HFFc6 (cell line): ENCODE results near the gene CDH23. TPM values are rescaled to one million over a fixed set of nuclear protein-coding genes. Genes with fewer than 3 reads are reported as not detected.

Experiments used
- DNase-seq: peaks from one replicate; pipeline ENCODE4 v3.0.0-alpha.2; 2018
- H3K27ac Mint-ChIP-seq: 2 replicates; pipeline ENCODE4 v1.8.0; 2020; ENCODE audit warnings: mild to moderate bottlenecking, mixed read lengths
- H3K27me3 Mint-ChIP-seq: 2 replicates; pipeline ENCODE4 v1.8.0; 2021; ENCODE audit warnings: mild to moderate bottlenecking, moderate library complexity, mixed read lengths; ENCODE audit not compliant: insufficient read depth
- H3K36me3 Mint-ChIP-seq: 2 replicates; pipeline ENCODE4 v1.8.0; 2021; ENCODE audit warnings: low read depth, mixed read lengths
- H3K4me1 Mint-ChIP-seq: 2 replicates; pipeline ENCODE4 v1.8.0; 2020; ENCODE audit warnings: low read depth, mixed read lengths
- H3K4me3 Mint-ChIP-seq: 2 replicates; pipeline ENCODE4 v1.8.0; 2020; ENCODE audit warnings: mild to moderate bottlenecking, moderate library complexity, mixed read lengths
- H3K9me3 Mint-ChIP-seq: 2 replicates; pipeline ENCODE4 v1.8.0; 2020; ENCODE audit warnings: mild to moderate bottlenecking, mixed read lengths
- total RNA-seq, 6 experiments: library from RNA; stranded (reverse); fragmentation: NEBNext Ultra II Directional; extraction: Animal tissue kit (Norgen Biotek cat#: 25700); gene quantifications; 2 replicates in 1 of 6; 3 replicates in 5 of 6; pipeline ENCODE4 v1.2.3, GENCODE V29; 2021
- TF ChIP-seq, protein P1 (sequence below): fragments of 200-600 bp; sonication (generic); IDR thresholded peaks from 2 replicates; pipeline ENCODE4 v1.5.0; 2021; ENCODE audit warnings: antibody characterized with exemption, mild to moderate bottlenecking

Gene CDH23
- total RNA-seq, 6 experiments from 2014 or later, result 0.02 to 0.11 (median 0.04) TPM; not detected in 2

DNA sequence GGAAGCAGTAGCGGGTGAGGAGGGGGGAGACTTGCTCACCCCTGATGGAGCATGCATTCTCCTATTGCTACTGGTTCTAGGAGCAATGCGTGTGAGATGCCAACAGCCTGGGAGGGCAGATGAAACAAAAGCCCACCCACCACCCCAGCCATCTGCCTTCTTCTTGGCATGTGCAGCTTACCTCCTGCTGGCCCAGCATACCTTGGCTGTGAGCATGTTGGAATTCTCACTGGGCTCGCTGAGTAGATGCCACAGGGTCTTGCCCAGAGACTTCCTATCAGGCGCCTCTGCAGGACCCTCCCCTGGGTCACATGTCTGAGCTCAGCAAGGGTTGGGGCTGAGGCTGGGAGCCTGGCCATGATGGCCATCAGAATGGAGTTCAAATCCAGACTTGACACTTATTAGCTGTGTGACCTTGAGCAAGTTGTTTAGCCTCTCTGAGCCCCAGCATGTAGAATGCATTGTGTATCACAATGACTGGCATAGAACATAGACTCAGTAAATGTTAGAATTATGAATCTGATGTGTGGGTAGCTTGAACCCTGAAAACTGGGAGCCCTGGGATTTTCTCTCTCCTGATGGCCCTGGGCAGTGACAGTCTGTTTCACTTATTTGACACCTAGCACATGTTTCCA is 38.2 kb downstream of the CDH23 start:
- Mint-ChIP-seq H3K27me3 (peaks cover 38% of the 10 kb centered on the region), H3K4me1 (no peaks in the 10 kb centered on the region), H3K36me3 (no peaks in the 10 kb centered on the region), H3K9me3 (no peaks in the 10 kb centered on the region), H3K27ac (no peak overlapping the region), H3K4me3 (no peak overlapping the region)
- no peak for DNase-seq
- TF ChIP-seq, protein P1, sequence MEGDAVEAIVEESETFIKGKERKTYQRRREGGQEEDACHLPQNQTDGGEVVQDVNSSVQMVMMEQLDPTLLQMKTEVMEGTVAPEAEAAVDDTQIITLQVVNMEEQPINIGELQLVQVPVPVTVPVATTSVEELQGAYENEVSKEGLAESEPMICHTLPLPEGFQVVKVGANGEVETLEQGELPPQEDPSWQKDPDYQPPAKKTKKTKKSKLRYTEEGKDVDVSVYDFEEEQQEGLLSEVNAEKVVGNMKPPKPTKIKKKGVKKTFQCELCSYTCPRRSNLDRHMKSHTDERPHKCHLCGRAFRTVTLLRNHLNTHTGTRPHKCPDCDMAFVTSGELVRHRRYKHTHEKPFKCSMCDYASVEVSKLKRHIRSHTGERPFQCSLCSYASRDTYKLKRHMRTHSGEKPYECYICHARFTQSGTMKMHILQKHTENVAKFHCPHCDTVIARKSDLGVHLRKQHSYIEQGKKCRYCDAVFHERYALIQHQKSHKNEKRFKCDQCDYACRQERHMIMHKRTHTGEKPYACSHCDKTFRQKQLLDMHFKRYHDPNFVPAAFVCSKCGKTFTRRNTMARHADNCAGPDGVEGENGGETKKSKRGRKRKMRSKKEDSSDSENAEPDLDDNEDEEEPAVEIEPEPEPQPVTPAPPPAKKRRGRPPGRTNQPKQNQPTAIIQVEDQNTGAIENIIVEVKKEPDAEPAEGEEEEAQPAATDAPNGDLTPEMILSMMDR, result no peak

DNA sequence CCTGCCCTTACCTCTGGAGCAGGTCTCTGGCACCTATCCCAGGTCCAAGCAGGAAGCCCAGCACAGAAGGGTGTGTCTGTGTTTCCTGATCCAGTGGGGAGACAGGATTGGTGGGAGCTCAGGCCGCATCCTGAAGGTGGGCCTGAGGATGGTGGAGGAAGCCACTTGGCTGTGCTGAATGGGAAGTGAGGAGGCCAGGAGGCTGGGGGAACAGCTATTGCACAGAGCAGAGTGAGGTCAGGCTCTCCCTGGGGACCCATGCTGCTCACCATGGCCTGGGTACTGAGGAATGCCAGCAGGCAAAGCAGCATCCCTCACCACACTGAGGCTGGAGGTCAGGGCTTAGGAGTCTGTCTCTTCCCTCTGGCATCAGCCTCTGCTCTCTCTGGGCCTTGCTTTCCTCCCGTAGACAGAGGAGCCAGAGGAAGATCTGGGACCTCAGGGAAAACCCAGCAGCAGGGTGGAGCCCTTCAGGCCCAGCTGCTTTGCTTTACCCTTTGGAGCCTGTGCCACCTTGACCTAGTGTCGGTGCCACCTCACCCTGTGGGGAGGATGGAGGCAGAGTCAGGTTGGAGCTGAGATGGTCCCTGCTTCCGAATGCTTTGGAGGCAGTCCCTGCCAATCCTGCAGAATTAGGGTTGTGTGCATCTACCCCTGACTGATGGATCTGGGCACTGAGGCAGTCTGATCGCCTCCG is 39.0 kb downstream of the CDH23 start:
- peaks cover 44% of the 10 kb centered on the region for H3K27me3 Mint-ChIP-seq
- no peak overlapping the region for H3K27ac Mint-ChIP-seq
- TF ChIP-seq, protein P1, result no peak
- H3K4me3 Mint-ChIP-seq, result no peak overlapping the region
- H3K4me1 Mint-ChIP-seq, result no peaks in the 10 kb centered on the region
- no peak for DNase-seq
- no peaks in the 10 kb centered on the region for H3K36me3 Mint-ChIP-seq
- no peaks in the 10 kb centered on the region for H3K9me3 Mint-ChIP-seq

DNA sequence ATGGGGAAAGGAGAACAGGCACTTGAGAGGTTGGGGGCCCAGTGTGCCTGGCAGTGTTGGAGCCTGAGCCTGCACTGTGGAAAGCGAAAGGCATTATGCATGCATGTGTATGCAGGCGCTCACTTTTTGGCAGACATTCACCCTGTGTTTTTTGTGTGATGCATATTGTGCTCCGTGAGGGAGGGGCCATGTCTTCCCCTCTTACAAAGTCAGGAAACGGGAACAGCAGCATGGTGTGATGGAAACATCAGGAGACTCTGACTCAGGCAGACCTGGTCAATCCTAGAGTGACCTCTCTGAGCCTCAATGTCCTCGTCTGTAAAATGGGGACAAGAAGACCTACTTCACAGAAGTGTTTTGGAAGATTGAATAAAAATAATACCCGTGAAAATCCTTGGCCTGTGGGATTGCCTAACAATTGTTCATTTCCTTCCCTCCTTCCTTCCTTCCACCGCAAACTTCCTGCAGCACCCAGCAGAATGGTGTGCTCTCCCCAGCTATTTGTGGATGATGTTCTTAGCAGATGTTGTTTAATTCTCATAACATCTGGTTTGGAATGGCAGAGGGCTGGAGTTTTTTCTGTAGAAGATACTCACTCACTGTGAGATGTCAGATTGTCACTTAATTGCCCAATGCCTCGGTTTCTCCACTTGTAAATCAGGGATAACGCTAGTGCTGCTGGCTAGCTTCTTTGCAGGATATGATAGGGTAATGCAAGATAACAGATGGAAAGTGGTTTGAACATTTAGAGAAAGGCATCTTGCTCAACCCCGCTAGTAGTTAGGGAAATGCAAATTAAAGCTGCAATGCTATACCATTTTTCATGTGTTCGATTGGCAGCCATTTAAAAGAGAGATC is 39.8 kb downstream of the CDH23 start:
- H3K27me3 Mint-ChIP-seq, result peaks cover 47% of the 10 kb centered on the region
- H3K9me3 Mint-ChIP-seq, result no peaks in the 10 kb centered on the region
- no peaks in the 10 kb centered on the region for H3K4me1 Mint-ChIP-seq
- no peak overlapping the region for H3K27ac Mint-ChIP-seq
- TF ChIP-seq, protein P1, result no peak
- no peak overlapping the region for H3K4me3 Mint-ChIP-seq
- H3K36me3 Mint-ChIP-seq, result no peaks in the 10 kb centered on the region
- no peak for DNase-seq

DNA sequence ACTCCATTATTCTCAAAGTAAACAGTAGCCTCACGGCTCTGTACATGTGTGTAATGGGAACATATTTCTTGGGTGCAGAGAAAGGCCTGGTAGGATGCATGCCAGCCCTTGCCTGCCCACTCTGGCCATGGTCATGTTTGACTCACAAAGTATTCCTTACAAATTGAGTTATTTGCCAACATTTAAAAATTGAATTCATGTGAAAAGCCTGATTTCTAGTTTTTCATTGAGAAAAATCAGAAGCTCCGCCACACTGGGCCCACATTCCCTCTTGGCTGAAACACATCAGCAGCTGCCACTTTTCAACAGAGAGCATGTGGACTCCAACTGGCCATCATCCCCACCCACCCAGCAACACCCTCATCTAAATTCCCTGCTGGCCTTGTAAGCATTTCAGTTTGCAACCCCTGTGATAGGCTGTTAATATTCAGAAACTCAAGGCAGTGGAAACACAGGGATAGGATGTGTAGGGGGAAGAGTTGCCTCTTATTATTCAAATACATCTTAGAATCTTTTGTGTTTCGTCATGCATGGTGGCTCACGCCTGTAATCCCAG is 40.9 kb downstream of the CDH23 start:
- H3K36me3 Mint-ChIP-seq, result no peaks in the 10 kb centered on the region
- H3K9me3 Mint-ChIP-seq, result no peaks in the 10 kb centered on the region
- no peak for DNase-seq
- H3K27me3 Mint-ChIP-seq, result peaks cover 49% of the 10 kb centered on the region
- H3K27ac Mint-ChIP-seq, result no peak overlapping the region
- H3K4me1 Mint-ChIP-seq, result no peaks in the 10 kb centered on the region
- H3K4me3 Mint-ChIP-seq, result no peak overlapping the region
- TF ChIP-seq, protein P1, result no peak

DNA sequence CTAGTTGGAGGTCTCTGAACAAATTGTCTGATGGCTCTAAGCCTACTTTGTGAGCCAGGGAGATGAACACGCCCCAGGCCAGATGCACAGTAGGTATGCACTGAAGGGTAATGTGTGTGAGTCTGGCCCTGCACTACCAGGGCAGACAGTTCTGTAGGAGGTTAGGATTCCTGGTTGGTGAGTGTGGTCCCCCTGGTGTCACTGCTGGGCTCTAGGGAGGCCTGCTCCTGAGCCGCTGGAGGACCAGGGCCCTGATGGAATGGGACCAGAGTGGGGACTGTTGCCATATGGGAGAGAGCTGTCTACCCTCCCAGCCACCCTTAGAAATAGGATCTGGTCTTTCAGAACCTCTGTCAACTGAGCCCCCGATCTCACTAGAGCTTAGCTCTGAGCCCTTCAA is 42.0 kb downstream of the CDH23 start:
- Mint-ChIP-seq H3K4me1 (no peaks in the 10 kb centered on the region), H3K27ac (no peak overlapping the region), H3K9me3 (no peaks in the 10 kb centered on the region), H3K36me3 (no peaks in the 10 kb centered on the region), H3K4me3 (no peak overlapping the region), H3K27me3 (peaks cover 50% of the 10 kb centered on the region)
- TF ChIP-seq, protein P1, result no peak
- no peak for DNase-seq
